Karpas-422 (cell line): ENCODE data around the gene MDH2. TPM values are rescaled to one million over a fixed set of nuclear protein-coding genes. Genes with fewer than 3 reads are reported as not detected.

Source experiments
- DNase-seq: peaks from one replicate; pipeline ENCODE4 v3.0.0-alpha.2; 2015
- H2AFZ ChIP-seq: fragments of 200-600 bp; sonication (generic); 2 replicates; pipeline ENCODE4 v1.6.1; 2014; ENCODE audit warnings: antibody characterized with exemption, low read length, mixed read lengths
- H3K27ac ChIP-seq: fragments of 200-600 bp; sonication (generic); 2 replicates; pipeline ENCODE4 v1.5.1; 2014; ENCODE audit warnings: mild to moderate bottlenecking, low read length, moderate library complexity
- H3K27me3 ChIP-seq: fragments of 200-600 bp; sonication (generic); 2 replicates; pipeline ENCODE4 v1.6.1; 2014; ENCODE audit warnings: low read length, mixed read lengths
- H3K36me3 ChIP-seq: fragments of 200-600 bp; sonication (generic); 2 replicates; pipeline ENCODE4 v1.6.1; 2014; ENCODE audit warnings: low read length, mixed read lengths; ENCODE audit not compliant: insufficient read depth
- H3K4me1 ChIP-seq: fragments of 200-600 bp; sonication (generic); 2 replicates; pipeline ENCODE4 v1.6.1; 2014; ENCODE audit warnings: mild to moderate bottlenecking, low read length, mixed read lengths
- H3K4me2 ChIP-seq: fragments of 200-600 bp; sonication (generic); 2 replicates; pipeline ENCODE4 v1.6.1; 2014; ENCODE audit warnings: low read length, low read depth, mild to moderate bottlenecking; ENCODE audit not compliant: poor library complexity, severe bottlenecking
- H3K4me3 ChIP-seq: fragments of 200-600 bp; sonication (generic); 2 replicates; pipeline ENCODE4 v1.5.1; 2014; ENCODE audit warnings: mild to moderate bottlenecking, antibody characterized with exemption, low read length, mixed read lengths
- H3K79me2 ChIP-seq: fragments of 200-600 bp; sonication (generic); 2 replicates; pipeline ENCODE4 v1.6.1; 2014; ENCODE audit warnings: mild to moderate bottlenecking, low read length, mixed read lengths
- H3K9ac ChIP-seq: fragments of 200-600 bp; sonication (generic); 2 replicates; pipeline ENCODE4 v1.6.0; 2014; ENCODE audit warnings: low read length
- H3K9me2 ChIP-seq: fragments of 200-600 bp; sonication (generic), shearing (Covaris generic); replicated peaks from 2 replicates; pipeline ENCODE4 v1.6.0; 2014; ENCODE audit warnings: mild to moderate bottlenecking, low read length, moderate library complexity; ENCODE audit not compliant: insufficient read depth
- H3K9me3 ChIP-seq: fragments of 300-700, 200-600 bp; sonication (generic); 2 replicates; pipeline ENCODE4 v1.6.1; 2014; ENCODE audit warnings: low read length, mixed read lengths
- H4K20me1 ChIP-seq: fragments of 200-600 bp; sonication (generic); 2 replicates; pipeline ENCODE4 v1.6.1; 2014; ENCODE audit warnings: mild to moderate bottlenecking, antibody characterized with exemption, low read length, low read depth; ENCODE audit not compliant: insufficient read depth
- total RNA-seq: library from RNA; depleted of rRNA; stranded (reverse); fragments of >200 nt; shearing (Covaris generic); gene quantifications from 2 replicates; pipeline ENCODE4 v1.2.3, GENCODE V29; 2014; ENCODE audit warnings: low replicate concordance

MDH2 gene
- total RNA-seq, 1 experiment from 2014 or later, result 142 TPM

DNA sequence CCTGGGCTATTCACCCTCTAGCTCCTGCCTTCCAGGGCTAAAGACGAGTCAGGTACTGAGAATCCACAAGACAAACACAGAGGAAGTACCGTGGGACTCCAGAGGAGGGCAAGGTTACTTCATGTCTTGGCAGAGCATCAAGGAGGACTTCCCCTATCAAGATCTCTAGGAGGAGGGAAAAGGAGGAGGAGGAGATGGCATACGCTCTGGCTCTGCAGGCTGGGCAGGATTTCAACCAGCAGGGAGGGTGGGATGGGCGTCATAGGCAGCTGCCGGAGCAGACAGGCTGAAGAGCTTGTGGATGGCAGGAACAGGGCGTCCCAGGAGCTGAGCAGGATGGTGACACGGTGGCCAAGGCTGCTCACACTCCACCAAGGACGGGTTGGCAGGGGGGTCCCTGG lies 21.3 kb downstream of the MDH2 start:
- no peak overlapping the region for H3K4me2 ChIP-seq
- DNase-seq, result no peak
- no peak overlapping the region for H3K27ac ChIP-seq

DNA sequence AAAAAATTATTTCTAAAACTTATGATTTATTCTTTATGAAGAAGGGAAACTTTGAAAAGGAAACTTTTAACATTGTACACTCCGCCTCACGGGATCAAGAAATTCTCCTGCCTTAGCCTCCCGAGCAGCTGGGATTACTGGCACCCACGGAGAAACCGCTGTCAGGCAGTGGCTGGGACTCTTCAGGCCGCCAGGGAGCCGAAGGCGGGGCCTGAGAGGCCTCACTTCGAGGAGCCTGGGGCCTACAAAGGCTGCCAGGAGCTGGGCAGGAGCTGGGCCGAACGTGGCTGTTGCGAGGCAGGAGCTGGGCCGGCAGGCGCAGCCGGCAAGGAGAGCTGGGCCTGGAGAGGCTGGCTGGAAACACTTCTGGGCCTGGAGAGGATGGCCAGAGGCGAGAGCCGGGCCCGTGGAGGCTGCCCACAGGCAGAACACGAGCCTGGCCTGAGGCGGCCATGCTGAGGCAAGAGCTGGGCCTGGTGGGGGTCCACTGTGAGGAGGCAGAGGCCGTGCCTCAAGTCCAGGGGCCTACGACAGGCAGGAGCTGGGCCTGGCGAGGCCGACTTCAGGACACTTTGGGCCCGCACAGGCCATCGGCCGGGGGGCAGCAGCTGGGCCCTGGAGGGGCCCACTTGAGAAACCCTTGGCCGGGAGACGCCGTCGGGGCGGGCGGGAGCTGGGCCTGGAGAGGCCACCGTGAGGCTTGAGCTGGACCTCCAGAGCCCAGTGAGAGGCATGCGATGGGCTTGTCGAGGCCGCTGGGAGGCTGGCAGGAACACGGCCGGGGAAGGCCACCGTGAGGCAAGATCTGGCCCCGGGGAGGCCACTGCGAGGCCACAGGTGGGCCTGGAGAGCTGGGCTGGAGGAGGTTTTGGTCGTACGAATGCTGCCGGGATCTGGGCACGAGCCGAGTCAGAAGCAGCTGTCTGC lies 23.7 kb downstream of the MDH2 start:
- no peaks in the 10 kb centered on the region for H3K9me3 ChIP-seq
- no peaks in the 10 kb centered on the region for H3K4me1 ChIP-seq
- H3K27me3 ChIP-seq, result no peaks in the 10 kb centered on the region
- H2AFZ ChIP-seq, result no peak overlapping the region
- H3K4me3 ChIP-seq, result no peak overlapping the region
- no peak overlapping the region for H3K27ac ChIP-seq
- H3K9me2 ChIP-seq, result no peaks in the 10 kb centered on the region
- no peak for DNase-seq
- no peaks in the 10 kb centered on the region for H4K20me1 ChIP-seq
- no peak overlapping the region for H3K9ac ChIP-seq
- H3K4me2 ChIP-seq, result no peak overlapping the region
- H3K79me2 ChIP-seq, result no peaks in the 10 kb centered on the region
- no peaks in the 10 kb centered on the region for H3K36me3 ChIP-seq

More for the DNA sequence above, 21.3 kb downstream of the MDH2 start:
- H3K9me3 ChIP-seq, result no peaks in the 10 kb centered on the region
- H2AFZ ChIP-seq, result no peak overlapping the region
- H3K79me2 ChIP-seq, result no peaks in the 10 kb centered on the region
- H3K27me3 ChIP-seq, result no peaks in the 10 kb centered on the region
- no peaks in the 10 kb centered on the region; the same call in 1 of the 2 replicates for H4K20me1 ChIP-seq
- H3K9ac ChIP-seq, result no peak overlapping the region
- H3K9me2 ChIP-seq, result no peaks in the 10 kb centered on the region
- no peaks in the 10 kb centered on the region for H3K4me1 ChIP-seq
- peaks cover 5% of the 10 kb centered on the region for H3K36me3 ChIP-seq
- no peak overlapping the region for H3K4me3 ChIP-seq

DNA sequence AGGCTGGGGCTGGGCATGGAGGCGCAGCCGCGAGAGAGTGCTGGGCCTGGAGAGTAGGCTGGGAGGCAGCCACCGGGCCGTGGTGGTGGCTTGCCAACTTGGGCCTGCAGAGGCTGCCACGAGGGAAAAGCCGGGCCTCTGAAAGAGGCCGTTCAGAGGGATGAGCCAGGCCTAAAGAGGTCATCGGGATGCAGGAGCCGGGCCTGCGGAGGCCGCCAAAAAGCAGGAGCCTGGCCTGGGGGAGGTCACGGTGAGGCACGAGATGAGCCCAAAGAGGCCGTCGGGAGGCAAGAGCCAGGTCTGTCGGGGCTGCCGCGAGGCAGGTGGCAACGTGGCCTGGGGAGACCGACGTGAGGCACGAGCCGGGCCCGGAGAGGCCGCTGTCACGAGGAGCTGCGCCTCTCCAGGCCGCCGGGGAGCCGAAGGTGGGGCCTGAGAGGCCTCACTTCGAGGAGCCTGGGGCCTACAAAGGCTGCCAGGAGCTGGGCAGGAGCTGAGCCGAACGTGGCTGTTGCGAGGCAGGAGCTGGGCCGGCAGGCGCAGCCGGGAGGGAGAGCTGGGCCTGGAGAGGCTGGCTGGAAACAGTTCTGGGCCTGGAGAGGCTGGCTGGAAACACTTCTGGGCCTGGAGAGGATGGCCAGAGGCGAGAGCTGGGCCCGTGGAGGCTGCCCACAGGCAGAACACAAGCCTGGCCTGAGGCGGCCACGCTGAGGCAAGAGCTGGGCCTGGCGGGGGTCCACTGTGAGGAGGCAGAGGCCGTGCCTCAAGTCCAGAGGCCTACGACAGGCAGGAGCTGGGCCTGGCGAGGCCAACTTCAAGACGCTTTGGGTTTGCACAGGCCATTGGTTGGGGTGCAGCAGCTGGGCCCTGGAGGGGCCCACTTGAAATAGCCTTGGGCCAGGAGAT lies 24.6 kb downstream of the MDH2 start:
- no peaks in the 10 kb centered on the region for H3K9me3 ChIP-seq
- H3K4me1 ChIP-seq, result no peaks in the 10 kb centered on the region
- H3K27me3 ChIP-seq, result no peaks in the 10 kb centered on the region
- H3K4me3 ChIP-seq, result no peak overlapping the region
- no peak overlapping the region for H3K4me2 ChIP-seq
- H3K9me2 ChIP-seq, result no peaks in the 10 kb centered on the region
- no peaks in the 10 kb centered on the region for H4K20me1 ChIP-seq
- H3K27ac ChIP-seq, result no peak overlapping the region
- no peak overlapping the region for H3K9ac ChIP-seq
- H3K36me3 ChIP-seq, result no peaks in the 10 kb centered on the region
- no peak overlapping the region for H2AFZ ChIP-seq
- H3K79me2 ChIP-seq, result no peaks in the 10 kb centered on the region
- DNase-seq, result no peak

DNA sequence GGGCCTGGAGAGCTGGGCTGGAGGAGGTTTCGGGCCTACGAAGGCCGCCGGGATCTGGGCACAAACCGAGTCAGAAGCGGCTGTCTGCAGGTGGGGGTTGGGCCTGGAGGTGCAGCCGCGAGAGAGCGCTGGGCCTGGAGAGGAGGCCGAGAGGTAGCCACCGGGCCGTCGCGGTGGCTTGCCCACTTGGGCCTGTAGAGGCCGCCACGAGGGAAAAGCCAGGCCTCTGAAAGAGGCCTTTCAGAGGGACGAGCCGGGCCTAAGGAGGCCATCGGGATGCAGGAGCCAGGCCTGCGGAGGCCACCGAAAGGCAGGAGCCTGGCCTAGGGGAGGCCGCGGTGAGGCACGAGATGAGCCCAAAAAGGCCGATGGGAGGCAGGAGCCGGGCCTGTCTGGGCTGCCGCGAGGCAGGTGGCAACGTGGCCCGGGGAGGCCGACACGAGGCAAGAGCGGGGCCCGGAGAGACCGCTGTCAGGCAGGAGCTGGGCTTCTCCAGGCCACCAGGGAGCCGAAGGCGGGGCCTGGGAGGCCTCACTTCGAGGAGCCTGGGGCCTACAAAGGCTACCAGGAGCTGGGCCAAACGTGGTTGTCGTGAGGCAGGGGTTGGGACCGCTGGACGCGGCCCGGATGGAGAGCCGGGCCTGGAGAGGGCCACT lies 25.6 kb downstream of the MDH2 start:
- no peaks in the 10 kb centered on the region for H3K79me2 ChIP-seq
- H3K4me2 ChIP-seq, result no peak overlapping the region
- no peaks in the 10 kb centered on the region for H4K20me1 ChIP-seq
- DNase-seq, result no peak
- no peak overlapping the region for H2AFZ ChIP-seq
- H3K27me3 ChIP-seq, result no peaks in the 10 kb centered on the region
- H3K27ac ChIP-seq, result no peak overlapping the region
- H3K4me1 ChIP-seq, result no peaks in the 10 kb centered on the region
- H3K4me3 ChIP-seq, result no peak overlapping the region
- H3K9me2 ChIP-seq, result no peaks in the 10 kb centered on the region
- no peaks in the 10 kb centered on the region for H3K9me3 ChIP-seq
- no peak overlapping the region for H3K9ac ChIP-seq
- H3K36me3 ChIP-seq, result no peaks in the 10 kb centered on the region

DNA sequence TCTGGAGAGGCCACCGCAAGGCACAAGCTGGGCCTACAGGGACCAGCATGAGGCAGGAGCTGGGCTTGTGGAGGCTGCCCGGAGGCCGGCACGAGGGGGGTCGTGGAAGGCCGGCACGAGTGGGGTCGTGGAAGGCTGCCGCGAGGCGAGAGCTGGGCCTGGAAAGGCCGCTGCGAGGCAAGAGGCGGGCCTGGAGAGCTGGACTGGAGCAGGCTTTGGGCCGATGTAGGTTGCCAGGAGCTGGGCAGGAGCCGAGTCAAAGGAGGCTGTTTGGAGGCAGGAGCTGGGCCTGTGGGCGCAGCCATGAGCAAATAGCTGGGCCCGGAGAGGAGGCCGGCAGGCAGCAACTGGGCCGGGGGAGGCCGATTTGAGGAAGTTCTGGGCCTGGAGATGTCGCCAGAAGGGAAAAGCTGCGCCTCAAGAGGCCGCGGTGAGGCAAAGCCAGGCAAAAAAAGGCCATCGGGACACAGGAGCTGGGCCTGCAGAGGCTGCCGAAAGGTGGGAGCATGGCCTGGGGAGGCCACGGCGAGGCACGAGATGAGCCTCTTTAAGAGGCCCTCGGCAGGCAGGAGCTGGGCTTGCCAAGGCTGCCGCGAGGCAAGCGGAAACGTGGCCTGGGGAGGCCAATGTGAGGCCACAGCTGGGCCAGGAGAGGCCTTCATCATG lies 26.5 kb downstream of the MDH2 start:
- no peaks in the 10 kb centered on the region for H3K9me2 ChIP-seq
- no peaks in the 10 kb centered on the region for H3K27me3 ChIP-seq
- no peaks in the 10 kb centered on the region for H3K4me1 ChIP-seq
- no peak overlapping the region for H3K9ac ChIP-seq
- H3K4me3 ChIP-seq, result no peak overlapping the region
- no peaks in the 10 kb centered on the region for H3K79me2 ChIP-seq
- no peak overlapping the region for H3K27ac ChIP-seq
- no peak overlapping the region for H3K4me2 ChIP-seq
- no peaks in the 10 kb centered on the region for H4K20me1 ChIP-seq
- no peaks in the 10 kb centered on the region for H3K9me3 ChIP-seq
- no peak overlapping the region for H2AFZ ChIP-seq
- H3K36me3 ChIP-seq, result no peaks in the 10 kb centered on the region
- DNase-seq, result no peak

DNA sequence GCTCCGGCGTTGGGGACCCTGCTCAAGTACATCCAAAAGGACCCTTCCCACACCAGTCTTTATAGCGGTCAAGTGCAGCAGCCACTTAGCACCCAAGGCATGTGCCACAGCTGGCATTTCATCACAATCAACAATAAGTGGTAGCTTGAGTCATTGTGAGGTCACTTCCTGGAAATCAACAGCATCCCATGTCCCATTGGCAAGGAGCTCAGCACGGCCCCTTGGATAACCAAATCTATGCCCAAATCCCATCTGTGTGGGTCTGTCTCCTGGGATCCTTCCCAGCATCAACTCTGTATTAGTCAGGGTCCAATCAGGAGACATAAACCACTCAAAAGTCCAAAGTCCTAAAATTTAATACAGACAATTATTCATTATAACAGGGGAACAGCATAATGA lies 27.1 kb downstream of the MDH2 start:
- Histone ChIP-seq H3K36me3 (no peaks in the 10 kb centered on the region), H2AFZ (no peak overlapping the region), H3K9ac (no peak overlapping the region), H3K27ac (no peak overlapping the region), H3K4me2 (no peak overlapping the region), H4K20me1 (no peaks in the 10 kb centered on the region), H3K9me2 (no peaks in the 10 kb centered on the region), H3K27me3 (no peaks in the 10 kb centered on the region), H3K4me1 (no peaks in the 10 kb centered on the region), H3K79me2 (no peaks in the 10 kb centered on the region), H3K9me3 (no peaks in the 10 kb centered on the region), H3K4me3 (no peak overlapping the region)
- DNase-seq, result no peak

DNA sequence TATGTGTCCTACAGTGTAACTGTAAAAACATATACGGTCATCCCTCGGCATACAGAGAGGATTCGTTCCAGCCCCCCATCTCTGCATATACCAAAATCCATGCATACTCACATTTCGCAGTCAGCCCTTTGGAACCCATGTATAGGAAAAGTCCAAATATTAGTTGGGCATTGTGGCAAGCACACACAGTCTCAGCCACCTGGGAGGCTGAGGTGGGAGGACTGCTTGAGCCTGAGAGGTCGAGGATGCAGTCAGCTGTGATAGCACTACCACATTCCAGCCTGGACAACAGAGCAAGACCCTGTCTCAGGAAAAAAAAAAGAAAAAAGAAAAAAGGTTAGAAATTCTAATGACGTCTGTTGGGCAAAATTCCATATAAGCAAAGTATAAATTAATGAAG lies 29.1 kb downstream of the MDH2 start:
- no peak overlapping the region for H2AFZ ChIP-seq
- H3K27me3 ChIP-seq, result no peaks in the 10 kb centered on the region
- H3K79me2 ChIP-seq, result no peaks in the 10 kb centered on the region
- H3K9me3 ChIP-seq, result no peaks in the 10 kb centered on the region
- no peak for DNase-seq
- H3K36me3 ChIP-seq, result no peaks in the 10 kb centered on the region
- no peak overlapping the region for H3K4me2 ChIP-seq
- H4K20me1 ChIP-seq, result no peaks in the 10 kb centered on the region
- no peaks in the 10 kb centered on the region for H3K9me2 ChIP-seq
- no peak overlapping the region for H3K27ac ChIP-seq
- H3K4me3 ChIP-seq, result no peak overlapping the region
- H3K9ac ChIP-seq, result no peak overlapping the region
- no peaks in the 10 kb centered on the region for H3K4me1 ChIP-seq
